Caki2 (cell line): Measurements from ENCODE around the gene CHST8. TPM values are rescaled to one million over a fixed set of nuclear protein-coding genes. Genes with fewer than 3 reads are reported as not detected.

Source experiments
- DNase-seq: peaks from one replicate; pipeline ENCODE4 v3.0.0-alpha.2; 2015; ENCODE audit warnings: low read depth
- in situ Hi-C: cut with HindIII; loops from 2 replicates; pipeline ENCODE4 v1.10.0; 2016; ENCODE audit warnings: low sequenced_read_pairs, low pct_unique_long_range_greater_than_20kb, mixed read lengths
- total RNA-seq: library from RNA; depleted of rRNA; stranded (reverse); fragments of >200 nt; shearing (Covaris generic); gene quantifications from 2 replicates; pipeline ENCODE4 v1.2.3, GENCODE V29; 2014; ENCODE audit warnings: low replicate concordance

Gene CHST8
- total RNA-seq, 1 experiment from 2014 or later: not detected

GRCh38 chr19:33634361-33635091 lies 12.8 kb downstream of the CHST8 start:
- in situ Hi-C loops: no loop called here
- no peak for DNase-seq

GRCh38 chr19:33638167-33639034 lies 16.6 kb downstream of the CHST8 start:
- in situ Hi-C loops: no loop called here
- DNase-seq: no peak

GRCh38 chr19:33639035-33639681 lies 17.4 kb downstream of the CHST8 start:
- in situ Hi-C loops: no loop called here
- DNase-seq: no peak

- DNase-seq: no peak
- in situ Hi-C loops: no loop called here
These were observed 19.0 kb downstream of the CHST8 start for GRCh38 chr19:33640773-33641172.

GRCh38 chr19:33641261-33641660 lies 19.5 kb downstream of the CHST8 start:
- DNase-seq: no peak
- in situ Hi-C loops: no loop called here

- in situ Hi-C loops: no loop called here
- no peak for DNase-seq
These were observed 20.3 kb downstream of the CHST8 start for GRCh38 chr19:33641956-33642498.

GRCh38 chr19:33644284-33644836 lies 22.6 kb downstream of the CHST8 start:
- in situ Hi-C loops: no loop called here
- DNase-seq: no peak

GRCh38 chr19:33646306-33646705 lies 24.6 kb downstream of the CHST8 start:
- in situ Hi-C loops: no loop called here
- no peak for DNase-seq

- in situ Hi-C loops: no loop called here
- DNase-seq: no peak
These were observed 25.4 kb downstream of the CHST8 start for GRCh38 chr19:33647146-33647545.

GRCh38 chr19:33649627-33650305 lies 28.0 kb downstream of the CHST8 start:
- no peak for DNase-seq
- in situ Hi-C loops: no loop called here

GRCh38 chr19:33653684-33654083 lies 31.9 kb downstream of the CHST8 start:
- in situ Hi-C loops: no loop called here
- DNase-seq: no peak

- DNase-seq: no peak
These were observed 33.2 kb downstream of the CHST8 start for GRCh38 chr19:33654840-33655508.

GRCh38 chr19:33659835-33660234 lies 38.1 kb downstream of the CHST8 start:
- in situ Hi-C loops: no loop called here
- DNase-seq: no peak

More at GRCh38 chr19:33654840-33655508, 33.2 kb downstream of the CHST8 start:
- in situ Hi-C loops: no loop called here

- in situ Hi-C loops: no loop called here
- no peak for DNase-seq
These were observed 38.8 kb downstream of the CHST8 start for GRCh38 chr19:33660410-33661124.

- in situ Hi-C loops: no loop called here
- DNase-seq: no peak
These were observed 39.6 kb downstream of the CHST8 start for GRCh38 chr19:33661336-33661735.

- DNase-seq: no peak
- in situ Hi-C loops: no loop called here
These were observed 40.8 kb downstream of the CHST8 start for GRCh38 chr19:33662391-33663092.
